Activated CD4-positive, alpha-beta T cell treated with anti-CD3 and anti-CD28 coated beads, Interleukin-2, amount 50 U/mL, for 1 hour (primary cell): ENCODE data around the gene TGFB1I1.
"Not testable (repeated sequence)": the region's sequence is repeated elsewhere in the genome, so short reads cannot be mapped to it uniquely, and the experiment has no call there.

Experiments
- DNase-seq: peaks from one replicate; pipeline ENCODE4 v3.0.0-alpha.2; 2020

TGFB1I1 gene

DNA sequence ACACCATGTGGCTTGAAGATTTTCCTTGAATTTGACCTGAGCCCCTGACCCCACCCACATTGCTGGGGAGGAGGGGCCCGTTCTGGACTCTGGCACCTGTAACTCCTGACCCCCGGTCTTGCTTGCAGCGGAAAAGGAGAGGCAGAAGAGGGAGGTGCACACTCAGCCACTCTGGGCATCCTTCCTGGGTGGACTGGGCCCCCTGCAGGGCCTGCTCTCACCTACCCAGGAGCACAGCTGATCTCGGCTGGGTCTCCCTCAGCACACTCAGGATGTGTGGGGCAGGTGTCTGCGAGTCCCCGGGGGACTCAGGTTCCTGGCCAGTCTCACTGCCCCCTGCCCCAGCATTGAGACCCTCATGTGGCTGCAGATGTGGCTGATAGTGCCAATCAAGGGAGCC, 51.8 kb downstream of the TGFB1I1 start:
- DNase-seq: not testable (repeated sequence)

DNA sequence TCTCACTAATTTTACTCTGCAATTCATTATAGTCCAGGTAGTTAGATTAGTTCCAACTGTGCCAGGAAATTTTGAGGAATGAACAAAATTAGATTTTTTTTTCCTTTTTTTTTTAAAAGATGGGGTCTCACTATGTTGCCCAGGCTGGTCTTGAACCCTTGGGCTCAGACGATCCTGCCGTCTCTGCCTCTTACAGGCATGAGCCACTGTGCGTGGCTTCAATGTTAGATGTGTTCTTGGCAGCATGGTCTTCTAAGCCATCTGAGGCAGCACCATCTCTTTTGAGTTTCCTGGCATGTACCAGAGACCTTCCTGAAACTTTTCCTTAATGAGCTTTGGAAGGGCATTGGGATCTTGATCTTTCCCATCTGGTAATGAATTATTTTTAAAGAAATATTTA, 53.2 kb downstream of the TGFB1I1 start:
- no peak for DNase-seq
